Measurements from ENCODE around the gene SSC5D.

SSC5D gene

DNA sequence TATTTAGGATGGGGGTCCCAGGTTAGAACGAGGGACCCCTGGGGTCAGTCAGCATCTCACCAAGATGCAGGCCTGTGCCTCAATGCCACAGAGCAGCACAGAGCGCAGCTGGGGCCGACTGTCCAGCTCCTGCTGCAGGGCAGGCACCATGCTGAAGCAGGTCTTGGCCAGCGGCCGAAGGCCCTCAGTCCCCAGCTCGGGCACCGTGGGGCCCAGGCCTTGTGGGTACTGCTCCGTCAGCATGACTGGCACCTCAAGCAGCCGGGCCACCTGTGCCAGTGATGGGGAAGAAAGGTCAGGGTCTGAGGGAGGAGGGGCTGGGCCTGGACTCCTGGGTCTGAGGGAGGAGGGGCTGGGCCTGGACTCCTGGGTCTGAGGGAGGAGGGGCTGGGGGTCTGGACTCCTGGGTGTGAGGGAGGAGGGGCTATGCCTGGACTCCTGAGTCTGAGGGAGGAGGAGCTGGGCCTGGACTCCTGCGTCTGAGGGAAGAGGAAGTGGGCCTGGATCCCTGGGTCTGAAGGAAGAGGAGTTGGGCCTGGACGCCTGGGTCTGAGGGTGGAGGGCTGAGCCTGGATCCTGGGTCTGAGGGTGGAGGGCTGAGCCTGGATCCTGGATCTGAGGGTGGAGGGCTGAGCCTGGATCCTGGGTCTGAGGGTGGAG is 32.5 kb upstream of the SSC5D start:
- DNase-seq, result no peak

DNA sequence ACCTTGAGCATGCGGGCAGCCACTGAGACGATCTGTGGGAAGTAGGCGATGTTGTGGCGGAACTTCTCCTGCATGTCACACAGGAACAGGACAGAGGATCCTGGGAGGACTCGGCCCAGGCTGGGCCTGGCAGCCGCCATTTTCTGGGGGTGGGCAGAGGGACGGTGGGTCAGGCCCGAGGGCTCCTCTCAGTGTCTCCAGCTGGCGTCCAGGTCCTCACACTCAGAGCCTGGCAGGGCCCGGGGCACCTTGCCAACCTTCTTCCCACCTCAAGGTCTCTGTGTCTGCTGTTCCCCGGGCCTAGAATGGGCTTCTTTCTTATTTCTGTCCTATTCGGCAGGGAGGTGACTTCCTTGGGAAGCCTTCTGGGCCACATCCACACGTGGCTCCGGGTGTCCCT is 31.9 kb upstream of the SSC5D start:
- no peak for DNase-seq

DNA sequence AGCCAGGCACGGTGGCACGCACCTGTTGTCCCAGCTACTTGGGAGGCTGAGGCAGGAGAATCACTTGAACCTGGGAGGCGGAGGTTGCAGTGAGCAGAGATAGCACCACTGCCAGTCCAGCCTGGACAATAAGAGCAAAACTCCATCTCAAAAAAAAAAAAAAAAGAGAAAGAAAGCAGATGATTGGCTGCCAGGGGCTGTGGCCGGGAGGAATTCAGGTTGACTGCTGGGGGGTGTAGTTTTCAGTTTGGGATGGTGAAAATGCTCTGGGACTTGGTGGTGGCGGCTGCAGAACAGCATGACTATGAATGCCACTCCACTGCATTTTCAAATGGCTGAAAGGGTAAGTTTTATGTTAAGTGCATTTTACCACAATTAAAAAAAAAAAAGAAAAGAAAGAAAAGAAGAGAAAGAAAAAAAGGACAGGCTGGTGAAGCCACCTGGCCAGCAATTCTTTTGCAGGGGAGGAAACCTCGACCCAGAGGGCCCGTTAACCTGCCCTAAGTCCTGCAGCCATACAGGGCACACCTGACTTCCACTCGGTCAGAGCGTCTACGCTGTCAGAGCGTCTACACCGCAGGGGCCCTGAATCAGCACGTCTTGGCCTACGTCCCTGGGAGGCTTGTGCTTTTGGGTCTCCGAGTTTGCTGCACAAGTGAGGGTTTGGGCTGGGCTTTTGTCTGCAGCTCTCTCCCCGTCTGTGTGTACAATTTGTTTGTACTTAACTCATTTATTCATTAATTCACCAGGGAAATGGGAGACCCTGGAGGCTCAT is 30.4 kb upstream of the SSC5D start:
- DNase-seq, result no peak

DNA sequence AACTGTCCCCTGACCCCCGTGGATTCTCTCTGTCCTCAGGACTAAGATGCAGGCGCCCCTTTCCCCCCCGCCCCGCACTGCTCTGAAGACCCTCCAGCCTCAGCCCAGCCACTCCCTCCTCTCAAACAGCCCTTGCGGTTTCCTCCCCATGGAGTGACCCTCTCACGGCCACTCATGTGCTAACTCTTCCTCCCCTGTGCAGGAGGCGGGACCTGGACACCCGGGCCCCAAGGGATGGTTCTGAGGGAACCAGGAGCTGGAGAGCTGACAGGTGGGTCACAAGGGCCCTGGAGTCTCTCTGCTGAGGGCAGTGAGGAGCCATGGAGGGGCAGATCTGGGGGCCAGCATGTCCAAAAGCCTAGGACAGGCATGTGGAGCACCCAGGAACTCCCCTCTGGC is 28.7 kb upstream of the SSC5D start:
- DNase-seq, result no peak

DNA sequence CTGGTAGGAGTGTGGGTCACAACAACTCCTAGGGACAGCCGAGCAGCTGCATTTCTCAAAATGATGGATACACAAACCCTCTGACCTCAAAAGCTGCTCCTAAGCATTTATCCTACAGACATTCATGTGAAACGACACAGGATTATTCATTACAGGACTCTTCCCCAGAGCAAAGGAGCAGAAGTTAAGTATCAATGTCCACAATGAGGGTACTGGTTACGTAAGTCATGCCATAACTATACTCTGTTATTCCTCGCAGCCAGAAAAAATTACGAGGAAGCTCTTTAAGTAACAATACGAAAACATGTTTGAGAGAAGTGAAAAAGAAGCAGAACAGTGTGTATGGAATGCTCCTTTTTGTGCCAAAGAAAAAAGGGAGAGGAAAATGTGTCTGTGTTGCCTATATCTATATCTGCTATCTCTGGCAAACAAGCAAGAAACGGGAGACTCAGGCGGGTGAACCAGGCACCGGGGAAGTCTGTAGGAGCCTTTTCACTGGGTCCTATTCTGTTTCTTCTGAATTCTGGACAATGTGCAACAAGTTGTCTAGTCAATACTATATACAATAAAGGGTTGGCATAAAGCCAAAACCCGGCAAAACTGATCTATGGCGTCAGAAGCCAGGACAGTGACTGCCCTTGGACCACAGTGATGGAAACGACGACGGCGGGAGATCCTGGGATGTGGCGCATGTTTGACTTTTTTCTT is 28.1 kb upstream of the SSC5D start:
- DNase-seq, result peak; percentile 8

DNA sequence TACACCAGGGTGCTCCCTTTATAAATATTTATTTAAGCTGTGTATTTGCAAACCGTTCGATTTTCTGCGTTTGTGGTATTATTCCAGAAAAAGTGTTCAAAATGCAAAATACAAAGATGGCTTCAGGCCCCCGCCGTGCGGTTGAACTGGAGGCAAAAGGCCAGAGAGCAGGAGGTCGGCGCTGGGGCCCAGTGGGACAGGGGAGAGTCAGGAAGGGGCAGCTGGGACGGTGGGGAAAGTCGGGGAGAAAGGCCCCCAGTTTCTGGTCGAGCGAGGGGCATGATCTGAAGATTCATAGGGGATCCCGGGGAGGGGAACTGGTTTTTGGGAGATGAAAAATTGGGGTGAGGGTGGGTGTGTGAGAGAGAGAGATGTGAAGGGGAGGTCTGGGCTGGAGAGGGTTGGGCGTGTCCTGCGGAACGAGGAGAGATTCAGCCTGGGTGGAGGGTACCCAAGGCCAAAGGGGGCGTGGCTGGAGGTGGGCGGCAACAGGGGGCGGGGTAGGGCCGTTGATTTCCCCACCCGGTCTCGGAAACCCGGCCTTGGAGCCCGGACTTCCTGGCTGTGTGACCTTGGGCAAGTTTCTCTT is 27.5 kb upstream of the SSC5D start:
- peak; percentile 71 for DNase-seq

DNA sequence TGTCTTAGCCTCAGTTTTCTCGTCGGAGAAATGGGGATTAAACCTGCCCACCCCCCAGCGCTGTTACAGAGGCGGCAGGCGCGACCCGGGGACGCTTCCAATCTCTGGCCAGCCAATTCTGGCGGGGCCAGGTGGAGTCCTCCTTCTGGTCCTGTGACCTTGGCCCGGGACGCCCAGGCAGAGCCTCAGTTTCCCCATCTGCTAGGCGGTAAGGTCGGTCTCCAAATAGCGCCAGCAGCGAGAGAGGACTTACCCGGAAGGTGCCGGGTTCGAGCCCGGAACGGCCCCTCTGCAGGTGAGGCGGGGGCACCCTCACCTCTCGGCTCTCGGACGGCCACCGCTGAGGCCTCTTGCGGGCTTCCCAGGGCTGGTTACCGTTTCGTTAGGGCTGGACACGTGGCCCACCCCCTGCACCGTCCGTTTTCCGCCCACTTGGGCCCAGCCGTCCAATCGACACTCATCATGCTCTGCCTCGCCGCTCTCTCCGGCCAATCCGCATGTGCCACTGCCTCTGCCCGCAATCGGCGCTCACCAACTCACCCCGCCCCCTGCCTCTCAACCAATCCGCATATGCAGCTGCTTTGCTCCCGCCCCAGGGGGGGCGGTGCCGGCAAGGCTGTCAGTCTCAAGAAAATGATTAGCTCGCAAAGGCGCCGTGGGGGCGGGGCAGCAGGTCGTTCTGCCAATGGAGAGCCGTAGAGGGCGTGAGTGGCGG is 26.8 kb upstream of the SSC5D start, which contains the start of gene ISOC2:
Gene ISOC2 (minus strand): TSS at position 384 of the 715 bp plus-strand sequence. CDS start 5,156 bp downstream, outside the sequence.
- peak; percentile 100 for DNase-seq

DNA sequence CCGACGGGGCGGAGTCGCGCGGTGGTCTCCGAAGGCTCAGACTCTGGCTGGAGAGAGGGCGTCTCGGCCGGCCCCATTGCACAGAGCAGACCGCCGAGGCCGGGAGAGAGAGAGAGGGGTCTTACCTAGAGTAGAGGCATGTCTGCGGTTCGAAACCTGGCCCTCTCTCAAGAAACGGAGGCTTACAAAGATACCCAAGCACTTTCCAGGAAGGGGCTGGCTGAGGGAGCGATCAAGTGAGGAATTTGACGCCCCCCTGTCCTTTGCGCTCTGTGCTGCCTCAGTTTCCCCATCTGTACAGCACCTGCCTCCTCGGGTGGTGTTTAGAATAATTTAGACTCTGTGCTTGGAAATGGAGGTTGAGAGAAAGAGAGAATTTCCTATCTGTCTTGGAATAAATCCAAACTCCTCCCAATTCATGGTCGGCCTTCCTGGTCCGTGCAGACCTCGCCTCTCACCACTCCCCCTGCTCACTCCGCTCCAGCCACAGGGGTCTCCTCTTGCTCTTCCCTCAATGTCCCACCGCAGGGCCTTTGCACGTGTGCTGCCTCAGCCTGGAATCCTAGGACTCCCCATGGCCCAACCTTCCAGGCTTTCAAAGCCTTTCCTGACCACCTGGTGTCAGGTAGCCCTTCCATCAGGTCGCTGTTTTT is 26.1 kb upstream of the SSC5D start:
- peak; percentile 36 for DNase-seq

DNA sequence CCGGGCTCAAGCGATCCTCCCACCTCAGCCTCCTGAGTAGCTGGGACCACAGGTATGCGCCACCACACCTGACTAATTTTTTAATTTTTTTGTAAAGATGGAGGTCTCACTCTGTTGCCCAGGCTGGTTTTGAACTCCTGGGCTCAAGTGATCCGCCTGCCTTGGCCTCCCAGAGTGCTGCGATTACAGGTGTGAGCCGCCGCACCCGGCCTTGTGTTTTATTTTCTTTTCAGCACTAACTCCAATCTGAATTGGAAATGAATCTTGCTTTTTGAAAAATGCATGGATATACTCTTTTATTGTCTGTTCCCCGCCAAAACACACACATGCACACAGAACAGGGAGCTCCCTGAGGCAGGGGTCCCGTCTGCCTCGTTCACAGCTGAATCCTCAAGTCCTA is 25.5 kb upstream of the SSC5D start:
- DNase-seq, result no peak

DNA sequence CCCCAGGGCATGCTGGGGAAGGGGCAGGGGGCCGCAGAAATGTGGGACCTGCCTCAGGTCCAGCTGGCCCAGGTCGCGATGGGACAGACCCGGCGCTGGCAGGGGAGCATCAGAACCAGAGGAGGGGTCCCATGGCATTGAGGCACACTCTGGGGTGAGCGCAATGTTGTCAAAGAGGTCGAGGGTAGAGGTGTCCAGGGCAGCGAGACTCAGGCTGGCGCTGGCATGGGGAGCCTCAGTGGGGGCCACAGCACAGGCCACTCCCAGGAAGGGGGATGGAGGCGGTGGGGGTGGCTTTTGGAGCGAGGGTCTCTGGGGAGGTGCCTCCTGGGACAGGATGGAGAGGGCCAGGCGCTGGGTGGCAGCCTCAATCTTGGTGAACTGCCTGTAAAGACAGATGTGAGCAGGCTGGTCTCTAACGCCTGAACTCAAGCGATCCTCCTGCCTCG is 24.6 kb upstream of the SSC5D start:
- DNase-seq, result no peak

DNA sequence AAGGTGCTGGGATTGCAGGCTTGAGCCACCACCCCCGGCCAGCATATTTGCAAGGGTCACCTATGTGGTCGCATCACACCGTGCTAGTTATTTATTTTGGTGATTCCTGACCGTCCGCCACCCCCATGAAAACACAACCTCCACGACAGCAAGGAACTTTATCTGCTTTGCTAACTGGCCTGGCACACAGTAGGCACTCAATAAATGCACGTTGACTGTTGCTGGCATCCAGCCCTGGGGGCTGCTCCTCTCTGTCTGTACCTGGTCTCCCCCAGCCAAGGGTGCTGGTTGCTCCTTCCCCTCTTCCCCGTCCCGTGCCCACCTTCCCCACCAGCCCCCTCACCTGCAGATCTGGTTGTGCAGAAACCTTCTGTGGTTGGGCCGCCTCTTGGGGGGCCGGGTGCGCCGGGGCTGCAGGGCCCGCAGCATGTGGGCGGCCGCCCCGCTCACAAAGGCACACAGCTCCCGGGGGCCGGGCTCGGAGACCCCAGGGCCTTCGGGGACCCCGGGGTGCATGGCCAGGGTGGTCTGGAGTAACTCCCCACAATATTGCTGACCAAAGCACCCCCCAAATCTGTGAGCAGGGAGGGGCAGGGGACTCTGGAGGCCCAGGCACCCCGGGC is 24.1 kb upstream of the SSC5D start:
- no peak for DNase-seq

DNA sequence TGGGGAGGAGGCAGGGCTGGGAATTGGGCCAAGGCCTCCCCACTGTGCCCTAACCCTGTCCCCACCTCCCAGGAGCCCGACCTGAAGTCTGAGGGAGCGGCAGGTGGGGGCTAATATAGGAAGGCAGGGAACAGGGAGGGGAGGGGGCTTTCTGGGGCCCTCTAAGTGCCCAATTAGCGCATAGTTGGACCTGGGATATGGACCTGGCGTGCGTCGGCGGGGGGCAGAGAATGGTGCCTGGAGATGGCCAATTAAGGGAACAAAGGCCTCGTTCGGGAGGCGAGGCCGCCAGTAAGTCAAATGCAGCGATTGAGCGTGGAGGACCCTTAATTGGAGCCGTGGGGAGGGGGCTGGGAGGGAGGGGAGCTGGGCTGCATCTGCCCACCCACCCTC is 23.6 kb upstream of the SSC5D start, which contains the start of gene C19orf85:
Gene C19orf85 (minus strand): TSS at position 90 of the 393 bp plus-strand sequence. CDS start 197 bp downstream, outside the sequence.
- no peak for DNase-seq

DNA sequence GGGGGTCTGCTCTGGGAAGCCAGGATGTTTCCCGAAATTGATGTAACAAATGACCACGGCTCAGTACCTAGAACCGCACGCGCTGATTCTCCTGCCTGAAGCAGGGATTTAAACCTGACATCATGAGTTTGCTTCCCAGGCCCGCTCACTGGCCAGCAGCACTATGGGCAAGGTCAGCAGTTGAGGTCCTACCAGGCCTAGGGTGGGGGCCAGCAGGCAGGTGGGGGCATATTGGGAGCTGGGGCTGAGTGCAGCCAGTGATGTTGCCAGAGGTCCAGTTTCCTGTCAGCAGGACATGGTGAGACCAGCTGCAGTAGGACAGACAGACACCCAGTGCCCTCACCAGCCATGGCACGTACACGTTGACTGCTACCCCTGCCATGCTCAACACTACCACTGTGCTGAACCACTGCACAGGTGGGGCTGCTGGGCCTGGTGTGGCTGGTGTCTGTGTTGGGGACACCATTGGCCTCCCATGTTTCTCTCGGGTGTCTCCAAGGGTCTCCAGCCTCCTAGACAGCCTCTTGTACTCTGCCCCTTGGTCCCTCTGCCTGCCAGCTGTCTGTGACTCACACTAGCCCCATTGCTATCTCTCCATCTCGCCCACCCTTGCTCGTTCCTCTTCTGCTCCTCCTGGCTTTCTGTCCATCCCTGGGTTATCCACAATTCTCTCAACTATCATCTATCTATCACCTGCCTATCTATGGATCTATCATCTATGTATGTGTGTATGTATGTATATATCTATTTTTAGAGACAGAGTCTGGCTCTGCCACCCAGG is 22.6 kb upstream of the SSC5D start:
- DNase-seq, result no peak

DNA sequence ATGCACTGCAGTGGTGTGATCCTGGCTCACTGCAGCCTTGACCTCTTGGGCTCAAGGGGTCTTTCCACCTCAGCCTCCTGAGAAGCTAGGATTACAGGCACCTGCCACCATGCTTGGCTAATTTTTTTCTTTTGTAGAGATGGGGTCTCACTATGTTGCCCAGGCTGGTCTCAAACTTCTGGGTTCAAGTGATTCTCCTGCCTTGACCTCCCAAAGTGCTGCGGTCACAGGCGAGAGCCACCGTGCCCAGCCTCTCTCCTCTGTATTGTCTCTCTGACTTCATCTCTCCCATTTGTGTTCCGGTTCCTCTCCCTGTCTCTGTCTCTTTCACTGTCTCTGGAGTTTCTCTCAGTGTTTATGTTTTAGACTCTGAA is 22.0 kb upstream of the SSC5D start:
- DNase-seq, result no peak

DNA sequence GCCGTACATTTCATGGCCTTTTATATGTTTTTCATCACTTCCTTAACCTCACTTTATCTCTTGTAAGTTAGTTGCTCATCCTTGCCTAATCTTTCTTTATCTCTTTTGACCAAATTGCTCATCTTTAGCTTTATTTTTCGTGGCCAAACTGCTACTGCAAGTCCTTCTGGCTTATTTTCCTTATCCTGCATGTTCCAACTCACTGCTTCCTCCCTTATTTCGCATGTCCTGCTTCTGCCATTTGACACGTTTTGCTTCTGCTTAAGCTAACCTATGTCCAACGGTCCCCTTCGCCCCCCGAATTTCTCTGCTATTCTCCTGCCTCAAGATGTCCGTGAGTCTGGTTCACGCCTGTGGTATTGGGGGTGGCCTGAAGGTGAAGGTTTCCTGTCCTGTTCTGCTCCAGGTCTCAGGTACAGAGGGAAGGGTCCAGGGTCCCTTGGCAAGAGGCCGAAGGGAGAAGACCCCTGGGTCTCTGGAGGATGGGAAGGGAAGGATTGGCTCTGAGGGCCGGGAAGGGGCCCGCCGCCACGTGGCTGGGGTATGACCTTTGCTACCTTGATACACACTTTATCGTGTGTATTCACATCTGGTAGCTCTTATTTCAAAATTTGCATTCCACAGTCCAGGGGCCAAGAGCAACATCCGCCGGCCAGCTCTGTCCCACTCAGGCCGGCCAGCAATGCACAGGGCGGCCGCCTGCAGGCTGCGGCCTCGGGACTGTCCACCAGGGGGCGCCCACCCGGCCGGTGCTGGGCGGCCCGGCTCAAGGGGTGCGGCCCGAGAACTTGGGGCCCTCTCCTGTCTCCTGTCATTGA is 20.8 kb upstream of the SSC5D start:
- DNase-seq, result peak; percentile 64

DNA sequence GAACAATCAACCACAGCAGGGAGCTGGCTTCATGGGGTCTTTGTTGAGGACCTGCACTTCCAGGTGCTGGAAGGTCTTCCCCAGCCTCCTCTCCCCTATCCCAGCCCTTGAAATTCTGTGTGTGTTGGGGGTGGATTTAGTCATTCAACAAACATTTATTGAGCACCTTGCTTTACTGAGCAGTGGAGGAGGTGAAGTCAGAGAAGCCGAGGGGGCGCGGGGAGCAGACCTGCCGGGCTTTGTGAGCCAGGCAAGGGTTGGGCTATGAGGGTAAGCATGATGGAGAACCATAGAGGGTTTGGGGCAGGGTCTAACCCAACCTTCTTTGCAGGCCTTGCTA is 20.2 kb upstream of the SSC5D start:
- DNase-seq, result no peak

DNA sequence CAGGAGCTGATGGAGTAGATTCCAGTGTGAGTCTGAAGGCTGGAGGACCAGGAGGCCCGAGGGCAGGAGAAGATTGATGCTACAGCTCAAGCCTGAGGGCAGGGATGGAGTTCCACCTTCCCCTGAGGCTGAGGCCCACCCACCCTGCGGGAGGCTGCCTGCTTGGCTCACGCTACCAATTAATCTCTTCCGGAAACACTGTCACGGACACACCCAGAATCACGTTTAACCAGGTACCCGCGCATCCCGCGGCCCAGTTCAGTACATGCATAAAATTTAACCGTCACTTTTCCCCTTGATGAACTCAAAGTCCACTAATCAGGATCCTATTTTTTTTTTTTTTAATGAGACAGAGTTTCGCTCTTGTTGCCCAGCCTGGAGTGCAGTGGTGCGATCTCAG is 17.0 kb upstream of the SSC5D start:
- no peak for DNase-seq

DNA sequence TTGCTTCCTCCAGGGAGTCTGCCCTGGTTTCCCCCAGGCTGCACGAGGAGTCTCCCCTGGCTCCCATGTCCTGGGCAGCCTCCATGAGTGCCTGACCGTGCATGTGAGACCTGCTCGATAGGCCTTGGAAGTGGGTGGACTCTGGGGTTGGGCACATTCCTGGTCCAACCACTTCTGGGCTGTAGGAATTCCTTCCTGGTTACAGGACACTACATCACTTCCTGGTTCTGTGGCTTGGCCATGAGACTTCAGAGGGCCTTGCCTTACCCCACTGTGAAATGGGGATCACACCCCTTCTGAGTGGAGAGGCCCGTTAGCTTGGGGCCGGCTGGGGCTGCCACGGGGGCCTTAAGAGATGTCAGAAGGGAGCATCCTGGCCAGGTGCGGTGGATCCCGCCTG is 15.8 kb upstream of the SSC5D start:
- no peak for DNase-seq

DNA sequence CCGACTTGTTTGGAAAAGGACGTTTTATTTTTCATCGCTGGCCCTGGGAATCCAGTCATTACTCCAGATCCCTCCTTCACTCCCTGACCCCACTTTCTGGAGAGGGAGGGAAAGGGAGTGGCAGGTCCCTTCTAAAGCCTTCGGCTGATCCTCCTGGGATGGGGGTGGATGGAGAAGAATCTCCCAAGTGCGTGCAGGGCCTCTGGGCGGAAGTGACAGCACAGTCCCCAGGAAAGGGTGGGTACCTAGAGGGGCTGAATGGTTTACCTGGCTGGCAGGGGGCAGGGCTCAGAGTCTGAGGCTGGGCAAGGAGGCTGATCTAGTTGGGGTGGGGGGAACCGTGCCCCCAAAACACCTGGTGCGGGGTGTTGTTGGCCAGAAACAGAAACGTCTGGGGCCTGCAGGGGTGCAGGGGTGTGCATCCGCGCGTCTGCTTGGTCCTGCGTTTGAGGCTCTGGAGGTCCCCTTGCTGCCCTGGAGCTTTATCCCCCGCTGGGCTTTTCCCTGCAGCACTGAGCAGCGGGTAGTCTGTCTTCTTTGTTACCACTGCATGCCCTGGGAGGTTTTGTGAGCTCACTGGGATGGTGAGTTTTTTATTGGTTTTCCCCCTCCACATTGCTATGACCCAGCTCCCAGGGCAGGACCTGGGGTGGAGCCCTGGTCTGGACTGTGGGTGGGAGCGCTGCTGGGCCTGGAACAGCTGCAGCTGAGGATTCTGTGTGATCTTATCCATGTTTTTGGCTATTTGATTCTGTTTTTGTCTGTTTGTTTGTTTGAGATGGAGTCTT is 14.8 kb upstream of the SSC5D start:
- DNase-seq, result no peak

Measured in suppressor macrophage treated with lipopolysaccharide for 4 hours (primary cell).